Adrenal gland (tissue), 5 donors: ENCODE data around the gene AQP12B.

Experiments used
- POLR2A ChIP-seq, 2 donors: fragments of 450-650 bp; IDR thresholded peaks; one replicate each; pipeline ENCODE4 v1.6.1; 2017; ENCODE audit warnings: antibody characterized with exemption in 2 of 2, mild to moderate bottlenecking in 2 of 2, moderate library complexity in 1 of 2
- TF ChIP-seq, protein P1 (sequence below), 6 experiments: fragments of 450-650 bp in 4 of 6; fragments of 200-600 bp in 2 of 6; sonication (generic) in 1 of 6; IDR thresholded peaks; 1 replicate in 5 of 6; 2 replicates in 1 of 6; pipeline versions ENCODE4 v1.5.1 to v1.8.0; 2016 to 2021; ENCODE audit warnings: antibody characterized with exemption in 6 of 6, mild to moderate bottlenecking in 2 of 6, moderate library complexity in 1 of 6
- donor health status: DM: no; HTN: no; CAD: no.

DNA sequence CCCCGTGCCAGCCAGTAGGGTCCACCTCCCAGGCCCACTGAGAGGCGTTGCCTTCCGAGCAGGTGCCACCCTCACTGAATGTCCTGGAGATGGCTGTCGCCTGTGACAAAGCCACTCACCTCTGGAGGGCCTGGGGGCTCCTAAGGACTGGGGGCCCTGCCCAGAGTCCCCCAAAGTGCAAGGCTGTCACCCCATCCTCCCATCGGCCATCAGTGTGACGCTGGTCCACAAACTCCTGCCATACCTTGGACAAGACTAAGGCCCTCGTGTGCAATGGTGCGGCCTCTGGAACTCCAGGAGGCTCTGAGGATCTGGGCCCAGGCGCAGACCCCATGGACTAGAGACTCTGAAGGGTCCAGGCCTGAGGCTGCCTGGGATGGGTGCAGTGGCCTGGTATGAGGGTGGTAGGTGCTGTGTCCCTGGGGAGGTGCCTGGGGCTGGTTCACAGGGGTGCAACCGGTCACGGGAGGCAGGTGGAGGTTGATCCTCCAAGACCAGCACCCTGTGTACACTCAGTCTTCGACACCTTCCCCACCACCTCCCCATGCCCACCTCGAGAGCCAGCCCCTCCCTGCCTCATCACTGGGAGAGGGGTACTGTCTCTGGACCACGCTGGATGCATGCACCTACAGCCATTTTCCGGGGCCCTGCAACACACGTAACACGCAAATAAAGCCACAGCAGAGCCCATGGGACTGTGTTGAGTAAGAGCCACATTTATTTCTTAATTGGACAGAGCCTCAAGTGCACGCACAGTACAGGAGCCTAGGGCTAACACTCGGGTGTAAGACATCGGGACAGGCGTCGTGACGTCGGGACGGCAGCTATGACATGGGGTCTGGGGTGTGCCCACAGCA is 30.6 kb upstream of the AQP12B start:
- TF ChIP-seq POLR2A (IDR thresholded peaks at IDR 0.05) = no peak
- TF ChIP-seq, protein P1, sequence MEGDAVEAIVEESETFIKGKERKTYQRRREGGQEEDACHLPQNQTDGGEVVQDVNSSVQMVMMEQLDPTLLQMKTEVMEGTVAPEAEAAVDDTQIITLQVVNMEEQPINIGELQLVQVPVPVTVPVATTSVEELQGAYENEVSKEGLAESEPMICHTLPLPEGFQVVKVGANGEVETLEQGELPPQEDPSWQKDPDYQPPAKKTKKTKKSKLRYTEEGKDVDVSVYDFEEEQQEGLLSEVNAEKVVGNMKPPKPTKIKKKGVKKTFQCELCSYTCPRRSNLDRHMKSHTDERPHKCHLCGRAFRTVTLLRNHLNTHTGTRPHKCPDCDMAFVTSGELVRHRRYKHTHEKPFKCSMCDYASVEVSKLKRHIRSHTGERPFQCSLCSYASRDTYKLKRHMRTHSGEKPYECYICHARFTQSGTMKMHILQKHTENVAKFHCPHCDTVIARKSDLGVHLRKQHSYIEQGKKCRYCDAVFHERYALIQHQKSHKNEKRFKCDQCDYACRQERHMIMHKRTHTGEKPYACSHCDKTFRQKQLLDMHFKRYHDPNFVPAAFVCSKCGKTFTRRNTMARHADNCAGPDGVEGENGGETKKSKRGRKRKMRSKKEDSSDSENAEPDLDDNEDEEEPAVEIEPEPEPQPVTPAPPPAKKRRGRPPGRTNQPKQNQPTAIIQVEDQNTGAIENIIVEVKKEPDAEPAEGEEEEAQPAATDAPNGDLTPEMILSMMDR (IDR thresholded peaks at IDR 0.05) = no peak
